Fibroblast of the aortic adventitia (primary cell): ENCODE data around the gene PPP1R3G. TPM values are rescaled to one million over a fixed set of nuclear protein-coding genes. Genes with fewer than 3 reads are reported as not detected.
A peak's percentile ranks its signal among the peaks of the same experiment; 100 is the strongest.

Experiments used
- DNase-seq: peaks from one replicate; pipeline ENCODE4 v3.0.0-alpha.2; 2010; ENCODE audit warnings: low read depth
- H3K4me3 ChIP-seq: 2 replicates; pipeline ENCODE4 v1.5.1; 2011; ENCODE audit warnings: low read depth, mild to moderate bottlenecking, control low read depth, low read length, moderate library complexity
- CTCF ChIP-seq: IDR thresholded peaks from 2 replicates; pipeline ENCODE4 v1.5.1; 2011; ENCODE audit warnings: mild to moderate bottlenecking, low read length, control low read depth, inconsistent platforms; ENCODE audit not compliant: insufficient read depth
- total RNA-seq: library from RNA; depleted of rRNA; stranded (reverse); fragments of >200 nt; gene quantifications from 2 replicates; pipeline ENCODE4 v1.2.3, GENCODE V29; 2012; ENCODE audit warnings: low replicate concordance

Gene PPP1R3G
- 3.8 and 10.1 TPM in 2 replicates for total RNA-seq

GRCh38 chr6:5084781-5085647 lies at the start of gene PPP1R3G:
Gene PPP1R3G, plus strand, starts transcription at chr6:5085341. Its CDS starts 145 bp downstream, at chr6:5085486.
- peak; percentile 57 for DNase-seq
- no peak for TF ChIP-seq CTCF
- H3K4me3 ChIP-seq = peak within 1 kb of the TSS; percentile 62

- DNase-seq = no peak
- no peak for TF ChIP-seq CTCF
- no peak overlapping the region for H3K4me3 ChIP-seq
Observed at GRCh38 chr6:5036269-5036668, 48.9 kb upstream of the PPP1R3G start.

GRCh38 chr6:5041955-5042354 lies 43.2 kb upstream of the PPP1R3G start:
- H3K4me3 ChIP-seq = no peak overlapping the region
- DNase-seq = no peak
- no peak for TF ChIP-seq CTCF

GRCh38 chr6:5042436-5042835 lies 42.7 kb upstream of the PPP1R3G start:
- H3K4me3 ChIP-seq = no peak overlapping the region
- no peak for DNase-seq
- no peak for TF ChIP-seq CTCF

GRCh38 chr6:5044866-5045265 lies 40.3 kb upstream of the PPP1R3G start:
- H3K4me3 ChIP-seq = no peak overlapping the region
- no peak for TF ChIP-seq CTCF
- no peak for DNase-seq

GRCh38 chr6:5045416-5045815 lies 39.7 kb upstream of the PPP1R3G start:
- no peak for DNase-seq
- TF ChIP-seq CTCF = no peak
- no peak overlapping the region for H3K4me3 ChIP-seq
